ENCODE results near the gene SPEM1.

DNA sequence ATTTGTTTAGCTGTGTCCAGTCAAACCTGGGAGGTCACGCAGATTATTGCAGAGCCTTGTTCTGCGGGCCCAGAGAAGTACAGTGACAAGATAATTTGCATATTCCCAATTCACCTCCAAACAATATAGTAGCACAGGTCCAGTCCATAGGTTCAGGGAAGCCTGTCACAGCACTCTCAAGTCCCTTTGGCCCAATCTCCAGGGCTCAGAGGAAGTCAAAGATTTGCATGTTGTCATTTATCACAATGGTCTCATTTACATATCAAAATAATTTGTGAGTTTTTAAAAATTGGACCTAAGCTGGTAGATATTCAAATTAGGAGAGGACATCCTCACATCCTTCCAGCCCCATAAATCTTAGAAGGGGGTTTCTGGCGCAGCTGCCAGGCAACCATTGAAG is 47.4 kb downstream of the SPEM1 start:
- TF ChIP-seq, protein P1, sequence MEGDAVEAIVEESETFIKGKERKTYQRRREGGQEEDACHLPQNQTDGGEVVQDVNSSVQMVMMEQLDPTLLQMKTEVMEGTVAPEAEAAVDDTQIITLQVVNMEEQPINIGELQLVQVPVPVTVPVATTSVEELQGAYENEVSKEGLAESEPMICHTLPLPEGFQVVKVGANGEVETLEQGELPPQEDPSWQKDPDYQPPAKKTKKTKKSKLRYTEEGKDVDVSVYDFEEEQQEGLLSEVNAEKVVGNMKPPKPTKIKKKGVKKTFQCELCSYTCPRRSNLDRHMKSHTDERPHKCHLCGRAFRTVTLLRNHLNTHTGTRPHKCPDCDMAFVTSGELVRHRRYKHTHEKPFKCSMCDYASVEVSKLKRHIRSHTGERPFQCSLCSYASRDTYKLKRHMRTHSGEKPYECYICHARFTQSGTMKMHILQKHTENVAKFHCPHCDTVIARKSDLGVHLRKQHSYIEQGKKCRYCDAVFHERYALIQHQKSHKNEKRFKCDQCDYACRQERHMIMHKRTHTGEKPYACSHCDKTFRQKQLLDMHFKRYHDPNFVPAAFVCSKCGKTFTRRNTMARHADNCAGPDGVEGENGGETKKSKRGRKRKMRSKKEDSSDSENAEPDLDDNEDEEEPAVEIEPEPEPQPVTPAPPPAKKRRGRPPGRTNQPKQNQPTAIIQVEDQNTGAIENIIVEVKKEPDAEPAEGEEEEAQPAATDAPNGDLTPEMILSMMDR (IDR thresholded peaks at IDR 0.05): no peak
- TF ChIP-seq POLR2AphosphoS5 (IDR thresholded peaks at IDR 0.05): no peak
- no peak for TF ChIP-seq POLR2A (IDR thresholded peaks at IDR 0.05)

Data from stomach (tissue), 4 donors.